ENCODE data around the gene ARFGAP2. TPM values are rescaled to one million over a fixed set of nuclear protein-coding genes. Genes with fewer than 3 reads are reported as not detected.

ARFGAP2 gene
- total and polyA plus RNA-seq, 2 of the 8 experiments (the other 6 are each of a cell fraction or from before 2014, with no cell fraction given) = 50.2 to 64.0 TPM

DNA sequence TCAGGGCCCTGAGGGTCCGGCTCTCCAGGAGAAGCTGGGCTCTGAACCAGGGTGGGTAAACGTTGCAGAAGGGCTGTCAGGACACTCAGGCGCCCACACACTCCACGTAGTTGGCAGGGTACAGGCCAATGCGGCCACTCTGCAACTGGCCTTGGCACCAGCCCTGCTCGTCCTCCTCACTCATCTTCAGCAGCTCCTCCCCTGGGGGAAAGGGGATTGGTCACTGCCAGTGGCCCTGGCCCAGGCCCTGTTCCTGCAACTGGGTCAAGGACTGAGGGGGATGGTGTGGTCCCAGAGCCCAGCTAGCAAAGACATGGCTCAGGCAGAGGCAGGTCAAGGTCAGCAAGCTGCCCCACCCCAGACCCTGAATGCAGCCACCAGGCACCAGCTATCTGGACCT lies 1.2 kb upstream of the ARFGAP2 start:
- Histone ChIP-seq H2BK20ac (ENCODE audit: low read length) (no peak overlapping the region), H4K8ac (ENCODE audit: extremely low read depth, insufficient read depth, low read length) (peak overlapping the region; percentile 82), H3K79me2 (ENCODE audit: control insufficient read depth in 1 of 2, insufficient read depth in 2 of 2, low read length in 2 of 2) (peaks cover 8 to 37% of the 10 kb centered on the region in 2 experiments), H3K36me3 (ENCODE audit: control insufficient read depth in 2 of 4, insufficient read depth in 4 of 4, low read length in 3 of 4) (peaks cover 15 to 24% (median 22%) of the 10 kb centered on the region in 4 experiments; a peak in 7 of 8 replicates), H2BK120ac (replicated peaks; ENCODE audit: low read depth, low read length) (no peak overlapping the region), H3K14ac (ENCODE audit: insufficient read length) (no peak overlapping the region), H3K9me3 (ENCODE audit: insufficient read depth in 2 of 2, low read depth in 1 of 2, low read length in 1 of 2) (no peaks in the 10 kb centered on the region), H2AK5ac (ENCODE audit: low read depth, low read length) (peak overlapping the region; percentile 43; the same call in 1 of the 2 replicates), H3K4me1 (replicated peaks in 1 of 4; ENCODE audit: control insufficient read depth in 3 of 4, insufficient read depth in 4 of 4, low read length in 3 of 4) (peaks cover 0 to 8% (median 1%) of the 10 kb centered on the region in 4 experiments; a peak in 5 of 7 replicates), H2AFZ (ENCODE audit: low read length) (no peak overlapping the region), H4K5ac (ENCODE audit: insufficient read length, low read depth, low read length) (peak overlapping the region; percentile 34), H4K20me1 (replicated peaks in 1 of 2; ENCODE audit: control insufficient read depth in 1 of 2, insufficient read depth in 2 of 2, low read length in 2 of 2) (peaks cover 0 to 8% of the 10 kb centered on the region in 2 experiments), H3K27me3 (replicated peaks in 1 of 4; ENCODE audit: control insufficient read depth in 3 of 4, extremely low read depth in 1 of 4, insufficient read depth in 3 of 4, low read length in 3 of 4) (no peaks in the 10 kb centered on the region), H2BK5ac (ENCODE audit: low read depth, low read length) (peak overlapping the region; percentile 79), H3K56ac (replicated peaks; ENCODE audit: insufficient read length, low read depth, low read length) (no peak overlapping the region), H3K23ac (ENCODE audit: insufficient read length) (no peak overlapping the region), H3K27ac (ENCODE audit: low read depth, low read length) (0 out of 2 replicates have a peak overlapping the region, but pooled peaks have one; percentile 74), H3K4me2 (ENCODE audit: insufficient read depth in 1 of 2, low read depth in 2 of 2, low read length in 2 of 2) (peak overlapping the region; percentile 83 to 94; a peak in 3 of 4 replicates), H3K79me1 (ENCODE audit: low read depth, low read length) (peaks cover 19% of the 10 kb centered on the region), H3K4ac (replicated peaks; ENCODE audit: insufficient read length, low read depth, low read length) (peak overlapping the region; percentile 64), H2BK15ac (ENCODE audit: low read length) (no peak overlapping the region), H3K23me2 (ENCODE audit: low read depth, low read length) (peaks cover 8% of the 10 kb centered on the region), H2BK12ac (ENCODE audit: low read depth, low read length) (no peak overlapping the region), H3K9ac (replicated peaks in 1 of 4; ENCODE audit: extremely low read depth in 1 of 4, low read depth in 3 of 4, low read length in 3 of 4) (no peak overlapping the region), H3K18ac (ENCODE audit: extremely low read depth, low read length) (no peak overlapping the region), H4K91ac (replicated peaks; ENCODE audit: insufficient read length, low read length) (peak overlapping the region; percentile 18), H3K4me3 (ENCODE audit: extremely low read depth in 1 of 4, insufficient read depth in 2 of 4, low read depth in 3 of 4, low read length in 4 of 4) (peak overlapping the region in 1 of 4 experiments; percentile 10; a peak in 1 of 8 replicates)
- FAIRE-seq = no peak
- DNase-seq (ENCODE audit: low read depth in 1 of 2, low spot score in 2 of 2) = no peak
- ChIA-PET POLR2A (ENCODE audit: partially characterized antibody) (interaction anchor here (0.8 to 4.5 kb wide), 9 partner anchors 9 to 90 kb away, joined by 3 to 35 read pairs (median 12); partner anchors contain the start of genes ACP2, DDB2, NR1H3 and PACSIN3), CTCF (ENCODE audit: partially characterized antibody) (interaction anchor here (0.6 to 16.6 kb wide), 25 partner anchors 10 to 529 kb away, joined by 3 to 247 read pairs (median 5); partner anchors contain the start of genes ACP2, DDB2, NR1H3 and PACSIN3)
- 89% methylated on average over 5 of the region's 6 CpGs; no CpG with 5 or more reads in 1 of the 2 experiments for WGBS, 2 experiments (ENCODE audit: extremely low coverage in 1 of 2, insufficient coverage in 1 of 2, insufficient read length in 1 of 2, insufficient replicate concordance in 2 of 2, low coverage in 1 of 2, low lambda C conversion rate in 2 of 2, missing lambda C conversion rate in 1 of 2)
- TF ChIP-seq KDM5A (IDR thresholded peaks at IDR 0.05; ENCODE audit: low read length) = no peak
- no peak for TF ChIP-seq NRF1 (IDR thresholded peaks at IDR 0.05; ENCODE audit: low read depth, low read length)
- no peak for TF ChIP-seq FOSL1 (IDR thresholded peaks at IDR 0.05; ENCODE audit: insufficient read depth, low read depth, low read length)
